K562 (cell line): ENCODE data around the gene OXTR. TPM values are rescaled to one million over a fixed set of nuclear protein-coding genes. Genes with fewer than 3 reads are reported as not detected.
A peak's percentile ranks its signal among the peaks of the same experiment; 100 is the strongest.

Experiments
- ASH1L ChIP-seq: fragments of 450-650 bp; IDR thresholded peaks from 2 replicates; pipeline ENCODE4 v1.6.1; 2018; ENCODE audit warnings: borderline replicate concordance, mild to moderate bottlenecking, low read depth; ENCODE audit not compliant: partially characterized antibody
- ATF1 ChIP-seq, 2 experiments: fragments of 450-650 bp in 1 of 2; IDR thresholded peaks; 2 replicates each; pipeline ENCODE4 v1.6.1; 2016; ENCODE audit warnings: missing compliant biosample characterization in 1 of 2, missing genetic modification characterization in 1 of 2
- ATF7 ChIP-seq: fragments of 450-650 bp; IDR thresholded peaks from 2 replicates; pipeline ENCODE4 v1.7.1; 2014; ENCODE audit warnings: mild to moderate bottlenecking, moderate library complexity
- CCNT2 ChIP-seq: IDR thresholded peaks from 2 replicates; pipeline ENCODE4 v1.6.1; 2011; ENCODE audit warnings: borderline replicate concordance, low read depth, mild to moderate bottlenecking, moderate library complexity, mixed read lengths, low read length; ENCODE audit not compliant: insufficient read length; ENCODE audit errors: extremely low read depth
- CREB1 ChIP-seq, 2 experiments: sonication (generic) in 1 of 2; formaldehyde crosslinking in 1 of 2; IDR thresholded peaks; 2 replicates each; pipeline versions ENCODE4 v1.6.1 to v1.8.0; 2012 to 2022; ENCODE audit warnings: inconsistent platforms in 1 of 2, mild to moderate bottlenecking in 1 of 2, missing genetic modification reagents in 1 of 2, moderate library complexity in 1 of 2
- CREM ChIP-seq: IDR thresholded peaks from 2 replicates; pipeline ENCODE4 v1.6.1; 2014; ENCODE audit warnings: antibody characterized with exemption, low read depth
- CTBP1 ChIP-seq: fragments of 450-650 bp; IDR thresholded peaks from 2 replicates; pipeline ENCODE4 v1.6.1; 2016; ENCODE audit warnings: borderline replicate concordance
- ELF1 ChIP-seq: fragments of 200-800 bp; sonication (Bioruptor generic); IDR thresholded peaks from 2 replicates; pipeline ENCODE4 v1.6.1; 2016; ENCODE audit warnings: missing genetic modification characterization, missing compliant biosample characterization
- FUS ChIP-seq: fragments of 200-400 bp; formaldehyde crosslinking; optimal IDR thresholded peaks from 2 replicates; pipeline ENCODE3; 2017; ENCODE audit warnings: low read depth, low read length
- GTF2E2 ChIP-seq: fragments of 200-800 bp; sonication (Bioruptor generic); IDR thresholded peaks from 2 replicates; pipeline ENCODE4 v1.6.1; 2016; ENCODE audit warnings: missing genetic modification characterization, missing compliant biosample characterization
- JUND ChIP-seq, 2 experiments: IDR thresholded peaks; 2 replicates in 1 of 2; 3 replicates in 1 of 2; pipeline ENCODE4 v1.6.1; 2011; ENCODE audit warnings: borderline replicate concordance in 2 of 2, low read depth in 2 of 2, low read length in 2 of 2, improper control_type of control experiment in 1 of 2, missing biosample characterization in 1 of 2, missing genetic modification characterization in 1 of 2, missing genetic modification reagents in 1 of 2
- MAZ ChIP-seq, 2 experiments: fragments of 450-650 bp in 1 of 2; sonication (generic) in 1 of 2; formaldehyde crosslinking; IDR thresholded peaks in 1 of 2; conservative IDR thresholded peaks in 1 of 2; 2 replicates each; pipeline versions ENCODE4 v1.4.0 to v1.5.0; 2020; ENCODE audit warnings: mild to moderate bottlenecking in 1 of 2, missing genetic modification reagents in 1 of 2
- MYC ChIP-seq, 2 experiments: fragments of 250-450 bp in 1 of 2; sonication (Bioruptor Pico) in 1 of 2; IDR thresholded peaks; 2 replicates each; pipeline versions ENCODE4 v1.5.1 to v1.6.1; 2012 to 2021; ENCODE audit warnings: low read depth in 2 of 2, borderline replicate concordance in 1 of 2, improper control_type of control experiment in 1 of 2, low read length in 1 of 2, mild to moderate bottlenecking in 1 of 2, moderate library complexity in 1 of 2
- NRF1 ChIP-seq, 2 experiments: fragments of 450-650 bp; IDR thresholded peaks in 1 of 2; conservative IDR thresholded peaks in 1 of 2; 2 replicates each; pipeline ENCODE4 v1.6.1; 2014; ENCODE audit warnings: mild to moderate bottlenecking in 2 of 2
- POLR2G ChIP-seq: fragments of 200-400 bp; formaldehyde crosslinking; IDR thresholded peaks from 2 replicates; pipeline ENCODE4 v1.6.1; 2017; ENCODE audit warnings: low read depth, mild to moderate bottlenecking, antibody characterized with exemption, low read length, moderate library complexity
- RB1 ChIP-seq: fragments of 450-650 bp; IDR thresholded peaks from 2 replicates; pipeline ENCODE4 v1.6.1; 2017; ENCODE audit warnings: low read depth, mild to moderate bottlenecking
- RCOR1 ChIP-seq, 2 experiments: IDR thresholded peaks; 2 replicates each; pipeline ENCODE4 v1.6.1; 2012; ENCODE audit warnings: low read depth in 2 of 2, low read length in 2 of 2, borderline replicate concordance in 1 of 2, improper control_type of control experiment in 1 of 2
- SMC3 ChIP-seq: conservative IDR thresholded peaks from 2 replicates; pipeline ENCODE4 v1.6.1; 2011; ENCODE audit warnings: low read depth, low read length, improper control_type of control experiment; ENCODE audit not compliant: insufficient read depth
- STAG1 ChIP-seq: sonication (generic); formaldehyde crosslinking; IDR thresholded peaks from 2 replicates; pipeline ENCODE4 v1.5.0; 2020; ENCODE audit warnings: missing genetic modification reagents, borderline replicate concordance
- ZBTB7A ChIP-seq: IDR thresholded peaks from 2 replicates; pipeline ENCODE4 v1.6.1; 2011; ENCODE audit warnings: low read depth, mild to moderate bottlenecking, low read length, moderate library complexity, borderline replicate concordance; ENCODE audit not compliant: control insufficient read depth
- polyA plus RNA-seq, 8 experiments: library from polyadenylated mRNA; depleted of rRNA in 4 of 8; stranded (reverse) in 5 of 8; unstranded in 3 of 8; fragments of >200 nt; fragmentation: Nextera tagmentation in 2 of 8; fragmentation: Illumina TruSeq in 1 of 8; extraction: Ambion mirVana in 2 of 8; extraction: Trizol in 1 of 8; gene quantifications; 2 replicates each; pipeline versions ENCODE4 v1.2.1 to v1.2.3, GENCODE V29; 2011 to 2014; ENCODE audit warnings: inconsistent platforms in 1 of 8, missing spikeins in 1 of 8
- total RNA-seq, 7 experiments: library from RNA; depleted of rRNA in 6 of 7; stranded (reverse); fragments of >200 nt in 6 of 7; fragmentation: Illumina TruSeq in 2 of 7; extraction: Trizol in 2 of 7; gene quantifications; 2 replicates each; pipeline versions ENCODE4 v1.2.1 to v1.2.3, GENCODE V29; 2011 to 2021; ENCODE audit warnings: low replicate concordance in 1 of 7
- TF ChIP-seq, protein P1 (sequence below): sonication (generic); formaldehyde crosslinking; IDR thresholded peaks from 2 replicates; pipeline ENCODE4 v1.8.0; 2022; ENCODE audit warnings: missing genetic modification reagents, mild to moderate bottlenecking, moderate library complexity, borderline replicate concordance
- TF ChIP-seq, protein P2 (sequence below): IDR thresholded peaks from 2 replicates; pipeline ENCODE4 v1.6.1; 2011; ENCODE audit warnings: borderline replicate concordance, low read depth, mild to moderate bottlenecking, moderate library complexity, low read length; ENCODE audit not compliant: insufficient read depth, poor library complexity, severe bottlenecking

OXTR gene
- total and polyA plus RNA-seq, 9 of the 15 experiments (the other 6 are each of a cell fraction or from before 2014, with no cell fraction given) = 0.14 to 1.3 (median 0.80) TPM

DNA sequence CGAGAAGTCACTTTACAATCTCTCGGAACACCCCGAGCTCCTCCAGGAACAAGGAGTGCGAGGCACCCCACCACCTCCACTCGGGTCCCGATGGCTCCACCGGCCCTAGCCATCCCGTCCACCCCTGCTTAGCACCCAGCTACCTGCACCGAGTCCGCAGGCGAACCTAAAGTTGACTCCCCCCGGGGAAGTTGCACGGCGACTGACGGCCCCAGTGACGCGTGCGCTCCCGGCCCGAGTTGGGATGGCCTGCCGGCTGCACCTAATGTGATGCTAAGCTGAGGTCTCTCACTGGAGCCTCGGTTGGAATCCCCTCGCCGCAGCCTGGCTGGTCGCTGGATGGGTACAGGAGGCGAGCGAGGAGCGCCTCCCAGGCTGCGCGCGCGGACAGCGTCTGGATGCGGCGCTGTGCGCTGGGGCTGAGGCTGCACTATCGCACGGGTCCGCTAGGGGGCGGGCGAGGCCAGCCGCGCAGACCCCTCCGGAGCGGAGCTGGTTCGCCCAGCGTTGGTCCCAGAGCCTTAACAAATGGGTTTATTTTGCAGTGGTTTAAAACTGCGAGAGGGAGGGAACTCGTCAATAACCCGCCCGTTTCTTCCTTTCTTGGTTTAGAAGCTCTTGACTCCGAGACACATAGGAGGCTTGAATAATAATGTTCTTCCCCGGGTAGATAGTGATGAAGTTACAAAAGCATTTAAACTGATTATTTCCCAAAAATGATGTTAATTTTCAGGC is at the start of gene OXTR (continued):
- TF ChIP-seq SMC3 (peak; percentile 83), NRF1 (conservative IDR thresholded peaks at IDR 0.05 in 1 of 2, IDR thresholded peaks at IDR 0.05 in 1 of 2) (peak; percentile 83 to 85), ATF7 (peak; percentile 37; the same call in 1 of the 2 replicates), MYC (IDR thresholded peaks at IDR 0.05; ENCODE audit: low read depth, low read length) (0 out of 2 replicates have a peak, but pooled peaks have one; percentile 21), MYC (CRISPR knock-in tag; IDR thresholded peaks at IDR 0.05; ENCODE audit: borderline replicate concordance, low read depth) (no peak), CREB1 (IDR thresholded peaks at IDR 0.05) (peak; percentile 41), CREB1 (CRISPR knock-in tag; IDR thresholded peaks at IDR 0.05) (no peak), MAZ (CRISPR knock-in tag; conservative IDR thresholded peaks at IDR 0.05 in 1 of 2, IDR thresholded peaks at IDR 0.05 in 1 of 2) (peak; percentile 35 to 40; a peak in 1 of 4 replicates), FUS (peak; percentile 67), JUND (IDR thresholded peaks at IDR 0.05; ENCODE audit: borderline replicate concordance, low read depth, low read length) (peak; percentile 52; the same call in 1 of the 2 replicates), JUND (tag; IDR thresholded peaks at IDR 0.05; ENCODE audit: borderline replicate concordance, low read depth, low read length) (no peak), ASH1L (no peak), GTF2E2 (tag) (no peak), RB1 (peak; percentile 92), ATF1 (CRISPR knock-in tag; IDR thresholded peaks at IDR 0.05) (no peak), ATF1 (tag; IDR thresholded peaks at IDR 0.05) (0 out of 2 replicates have a peak, but pooled peaks have one; percentile 16), CREM (peak; percentile 48; the same call in 1 of the 2 replicates), CCNT2 (peak; percentile 41), CTBP1 (peak; percentile 79; the same call in 1 of the 2 replicates), STAG1 (CRISPR knock-in tag) (peak; percentile 59; the same call in 1 of the 2 replicates), POLR2G (0 out of 2 replicates have a peak, but pooled peaks have one; percentile 29), ELF1 (no peak), RCOR1 (IDR thresholded peaks at IDR 0.05; ENCODE audit: borderline replicate concordance in 1 of 2, low read depth in 2 of 2, low read length in 2 of 2) (peak in 1 of 2 experiments; percentile 41; a peak in 1 of 4 replicates), ZBTB7A (peak; percentile 73; the same call in 1 of the 2 replicates)
- TF ChIP-seq, protein P1, sequence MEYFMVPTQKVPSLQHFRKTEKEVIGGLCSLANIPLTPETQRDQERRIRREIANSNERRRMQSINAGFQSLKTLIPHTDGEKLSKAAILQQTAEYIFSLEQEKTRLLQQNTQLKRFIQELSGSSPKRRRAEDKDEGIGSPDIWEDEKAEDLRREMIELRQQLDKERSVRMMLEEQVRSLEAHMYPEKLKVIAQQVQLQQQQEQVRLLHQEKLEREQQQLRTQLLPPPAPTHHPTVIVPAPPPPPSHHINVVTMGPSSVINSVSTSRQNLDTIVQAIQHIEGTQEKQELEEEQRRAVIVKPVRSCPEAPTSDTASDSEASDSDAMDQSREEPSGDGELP = peak; percentile 56; the same call in 1 of the 2 replicates
- TF ChIP-seq, protein P2, sequence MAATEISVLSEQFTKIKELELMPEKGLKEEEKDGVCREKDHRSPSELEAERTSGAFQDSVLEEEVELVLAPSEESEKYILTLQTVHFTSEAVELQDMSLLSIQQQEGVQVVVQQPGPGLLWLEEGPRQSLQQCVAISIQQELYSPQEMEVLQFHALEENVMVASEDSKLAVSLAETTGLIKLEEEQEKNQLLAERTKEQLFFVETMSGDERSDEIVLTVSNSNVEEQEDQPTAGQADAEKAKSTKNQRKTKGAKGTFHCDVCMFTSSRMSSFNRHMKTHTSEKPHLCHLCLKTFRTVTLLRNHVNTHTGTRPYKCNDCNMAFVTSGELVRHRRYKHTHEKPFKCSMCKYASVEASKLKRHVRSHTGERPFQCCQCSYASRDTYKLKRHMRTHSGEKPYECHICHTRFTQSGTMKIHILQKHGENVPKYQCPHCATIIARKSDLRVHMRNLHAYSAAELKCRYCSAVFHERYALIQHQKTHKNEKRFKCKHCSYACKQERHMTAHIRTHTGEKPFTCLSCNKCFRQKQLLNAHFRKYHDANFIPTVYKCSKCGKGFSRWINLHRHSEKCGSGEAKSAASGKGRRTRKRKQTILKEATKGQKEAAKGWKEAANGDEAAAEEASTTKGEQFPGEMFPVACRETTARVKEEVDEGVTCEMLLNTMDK = peak; percentile 69
